Endothelial cell of umbilical vein (primary cell): ENCODE data around the gene GPR155. TPM values are rescaled to one million over a fixed set of nuclear protein-coding genes. Genes with fewer than 3 reads are reported as not detected.

Experiments used
- BruUV-seq: library from RNA; stranded (reverse); fragments of 400-500 nt; replicated peaks from 2 replicates; lab custom pipeline; 2021; lab: Mats Ljungman, UMichigan
- CTCF ChIA-PET: fragments of 300-600, 350-600 bp; sonication (Branson Sonifier 250); formaldehyde crosslinking; loops from one replicate; lab custom pipeline; 2021; ENCODE audit warnings: antibody characterized with exemption, inconsistent platforms; lab: Charles Lee
- POLR2A ChIA-PET: fragments of 300-600, 350-600 bp; sonication (Branson Sonifier 250); formaldehyde crosslinking; loops from one replicate; lab custom pipeline; 2021; ENCODE audit warnings: antibody characterized with exemption, inconsistent platforms; lab: Charles Lee
- DNase-seq: peaks from one replicate; pipeline ENCODE4 v3.0.0-alpha.2; 2011; ENCODE audit warnings: low read depth, low spot score
- FAIRE-seq: peaks from 2 replicates; lab custom pipeline; 2011; peaks lifted over from hg19 to GRCh38; lab: Jason Lieb, UNC
- H2AFZ ChIP-seq: 2 replicates; pipeline ENCODE4 v1.6.0; 2012; ENCODE audit warnings: low read depth, low read length, control low read depth, inconsistent platforms
- H3K27ac ChIP-seq: 2 replicates; pipeline ENCODE4 v1.5.1; 2011; ENCODE audit warnings: low read depth, mild to moderate bottlenecking, control low read depth, low read length, moderate library complexity; ENCODE audit not compliant: insufficient read depth
- H3K27me3 ChIP-seq, 2 experiments: 2 replicates each; pipeline versions ENCODE4 v1.6.0 to v1.6.1; 2011; ENCODE audit warnings: low read length in 2 of 2, mixed read lengths in 1 of 2; ENCODE audit not compliant: control insufficient read depth in 2 of 2, insufficient read depth in 2 of 2
- H3K36me3 ChIP-seq, 2 experiments: 2 replicates in 1 of 2; 3 replicates in 1 of 2; pipeline ENCODE4 v1.5.1; 2011; ENCODE audit warnings: low read length in 2 of 2, mild to moderate bottlenecking in 1 of 2, moderate library complexity in 1 of 2; ENCODE audit not compliant: control insufficient read depth in 2 of 2, insufficient read depth in 2 of 2; ENCODE audit errors: extremely low read depth in 1 of 2
- H3K4me1 ChIP-seq: 3 replicates; pipeline ENCODE4 v1.5.1; 2011; ENCODE audit warnings: mild to moderate bottlenecking, low read length; ENCODE audit not compliant: control insufficient read depth, insufficient read depth; ENCODE audit errors: extremely low read depth
- H3K4me2 ChIP-seq: 2 replicates; pipeline ENCODE4 v1.6.1; 2011; ENCODE audit warnings: low read length, control low read depth, mixed read lengths; ENCODE audit not compliant: insufficient read depth
- H3K4me3 ChIP-seq, 3 experiments: fragments of 200-600 bp in 1 of 3; sonication (generic), shearing (Covaris generic) in 1 of 3; replicated peaks in 1 of 3; 2 replicates each; pipeline ENCODE4 v1.5.1; 2011 to 2016; ENCODE audit warnings: control low read depth in 3 of 3, low read length in 3 of 3, mild to moderate bottlenecking in 2 of 3, inconsistent platforms in 1 of 3, low read depth in 1 of 3, moderate library complexity in 1 of 3; ENCODE audit not compliant: insufficient read depth in 1 of 3
- H3K79me2 ChIP-seq: 2 replicates; pipeline ENCODE4 v1.6.0; 2012; ENCODE audit warnings: low read length, inconsistent platforms; ENCODE audit not compliant: control insufficient read depth, insufficient read depth
- H3K9ac ChIP-seq: replicated peaks from 2 replicates; pipeline ENCODE3; 2011; ENCODE audit warnings: low read length, control low read depth; ENCODE audit not compliant: insufficient read depth; ENCODE audit errors: extremely low read depth
- H3K9me1 ChIP-seq: replicated peaks from 3 replicates; pipeline ENCODE4 v1.6.0; 2011; ENCODE audit warnings: mild to moderate bottlenecking, low read length; ENCODE audit not compliant: control insufficient read depth, insufficient read depth; ENCODE audit errors: extremely low read depth
- H3K9me3 ChIP-seq: replicated peaks from 2 replicates; pipeline ENCODE4 v1.5.1; 2012; ENCODE audit warnings: low read length, inconsistent platforms; ENCODE audit not compliant: control insufficient read depth, insufficient read depth
- H4K20me1 ChIP-seq: replicated peaks from 2 replicates; pipeline ENCODE3; 2011; ENCODE audit warnings: mild to moderate bottlenecking, low read length; ENCODE audit not compliant: control insufficient read depth, insufficient read depth; ENCODE audit errors: extremely low read depth
- FOS ChIP-seq: IDR thresholded peaks from 2 replicates; pipeline ENCODE4 v1.6.1; 2011; ENCODE audit warnings: mild to moderate bottlenecking, low read length, moderate library complexity, borderline replicate concordance; ENCODE audit not compliant: insufficient read depth
- GATA2 ChIP-seq: IDR thresholded peaks from 2 replicates; pipeline ENCODE4 v1.7.0; 2011; ENCODE audit warnings: low read depth, mild to moderate bottlenecking, moderate library complexity, mixed read lengths, low read length; ENCODE audit not compliant: insufficient read length, insufficient read depth
- JUN ChIP-seq: IDR thresholded peaks from 2 replicates; pipeline ENCODE4 v1.6.1; 2011; ENCODE audit warnings: borderline replicate concordance, low read depth; ENCODE audit not compliant: insufficient read length, insufficient read depth
- MYC ChIP-seq: IDR thresholded peaks from one replicate; pipeline ENCODE4 v1.6.1; 2011; ENCODE audit warnings: mild to moderate bottlenecking, low read depth, low read length
- POLR2A ChIP-seq: IDR thresholded peaks from 2 replicates; pipeline ENCODE4 v1.6.1; 2012; ENCODE audit warnings: low read depth, mild to moderate bottlenecking, control low read depth, low read length
- POLR2AphosphoS5 ChIP-seq: IDR thresholded peaks from 2 replicates; pipeline ENCODE4 v1.6.1; 2012; ENCODE audit warnings: low read depth, mild to moderate bottlenecking, control low read depth, low read length, moderate library complexity; ENCODE audit not compliant: insufficient read depth
- dilution Hi-C: fragments of 300-500 bp; cut with MboI; formaldehyde crosslinking; loops from one replicate; pipeline ENCODE4 v1.15.0; 2019; ENCODE audit warnings: low sequenced_read_pairs; ENCODE audit not compliant: extremely low pct_ligation_motif_present
- intact Hi-C: fragments of 100-400 bp; cut with micrococcal nuclease; formaldehyde crosslinking; loops from one replicate; pipeline ENCODE4 v1.10.0; 2022
- polyA plus RNA-seq, 4 experiments: library from polyadenylated mRNA; depleted of rRNA in 3 of 4; stranded (reverse) in 3 of 4; unstranded in 1 of 4; fragments of >200 nt; gene quantifications; 2 replicates each; pipeline versions ENCODE4 v1.2.1 to v1.2.3, GENCODE V29; 2011 to 2012; ENCODE audit warnings: missing spikeins in 1 of 4
- total RNA-seq: library from RNA; stranded (reverse); gene quantifications from 2 replicates; pipeline ENCODE4 v1.2.3, GENCODE V29; 2021
- TF ChIP-seq, protein P1 (sequence below): IDR thresholded peaks from 2 replicates; pipeline ENCODE4 v1.6.1; 2011; ENCODE audit not compliant: insufficient read depth, insufficient read length

Gene GPR155
- total and polyA plus RNA-seq, 2 donors (not counting 3 experiments of a cell fraction or from before 2014, with no cell fraction given), result 0.62 to 1.7 TPM

DNA sequence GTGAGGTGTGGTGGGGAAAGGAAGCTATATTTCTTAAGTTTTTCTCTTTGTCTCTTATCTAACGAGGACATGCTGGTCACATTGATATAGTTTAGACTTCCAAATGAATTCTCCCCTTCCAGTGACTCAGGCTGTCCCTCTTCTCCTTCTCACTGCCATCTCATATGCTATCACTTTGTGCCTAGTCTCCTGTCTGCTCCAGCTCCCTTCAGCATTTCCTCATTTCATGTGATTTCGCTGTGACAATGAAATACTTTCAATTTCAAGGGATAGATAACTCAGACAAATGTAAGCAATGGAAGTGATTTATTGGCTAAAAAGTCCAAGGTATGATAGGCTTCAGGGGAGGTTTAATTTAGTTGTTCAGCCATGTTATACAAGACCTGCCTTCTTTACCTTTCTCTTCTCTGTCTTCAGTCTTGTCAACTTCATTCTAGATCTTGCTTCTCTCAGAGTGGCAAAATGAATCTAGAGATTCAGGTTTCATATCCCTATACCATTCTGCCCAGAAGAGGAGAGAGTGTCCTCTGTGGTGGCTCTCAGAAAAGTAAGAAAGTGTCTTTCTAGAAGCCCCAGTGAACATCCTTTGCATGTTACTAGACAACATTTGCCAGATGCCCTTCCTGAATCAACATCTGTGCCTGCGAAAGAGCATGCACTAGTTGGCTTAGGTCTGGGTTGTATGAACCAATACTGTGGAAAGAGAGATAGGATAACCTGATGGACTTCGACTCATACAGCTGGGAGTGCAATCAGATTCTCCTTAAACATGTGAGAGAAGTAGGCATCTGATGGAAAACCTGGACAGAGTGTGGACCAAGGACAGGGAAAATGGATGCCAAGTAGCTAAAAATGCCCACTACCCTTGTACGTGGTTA lies 29.9 kb upstream of the GPR155 start:
- CTCF ChIA-PET, result interaction anchor here (0.8 to 1.4 kb wide), 4 partner anchors 30 to 172 kb away, joined by 3 to 5 read pairs (median 3); no protein-coding TSS in a partner anchor
- Histone ChIP-seq H2AFZ (no peak overlapping the region), H3K9ac (no peak overlapping the region), H3K27ac (no peak overlapping the region), H3K4me3 (no peak overlapping the region), H3K9me1 (no peaks in the 10 kb centered on the region), H3K79me2 (no peaks in the 10 kb centered on the region), H3K27me3 (peaks cover 7 to 8% of the 10 kb centered on the region in 2 experiments), H3K4me1 (no peaks in the 10 kb centered on the region), H4K20me1 (no peaks in the 10 kb centered on the region), H3K4me2 (no peak overlapping the region), H3K36me3 (no peaks in the 10 kb centered on the region), H3K9me3 (no peaks in the 10 kb centered on the region)
- intact Hi-C loops (no loop called here), dilution Hi-C loops (no loop called here)
- no peak for DNase-seq
- TF ChIP-seq POLR2A, result no peak
- no peak for TF ChIP-seq JUN
- TF ChIP-seq POLR2AphosphoS5, result no peak
- no peak for TF ChIP-seq GATA2
- no peak for TF ChIP-seq MYC
- TF ChIP-seq FOS, result no peak
- TF ChIP-seq, protein P1, sequence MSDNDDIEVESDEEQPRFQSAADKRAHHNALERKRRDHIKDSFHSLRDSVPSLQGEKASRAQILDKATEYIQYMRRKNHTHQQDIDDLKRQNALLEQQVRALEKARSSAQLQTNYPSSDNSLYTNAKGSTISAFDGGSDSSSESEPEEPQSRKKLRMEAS, result no peak
- POLR2A ChIA-PET, result no interaction called here
- no TSS peak for BruUV-seq
- FAIRE-seq, result no peak
